Vagina (tissue), 2 donors: ENCODE results near the gene PUS10.

ENCODE experiments used
- POLR2A ChIP-seq, 2 donors: fragments of 450-650 bp; IDR thresholded peaks; one replicate each; pipeline ENCODE4 v1.6.1; 2017; ENCODE audit warnings: antibody characterized with exemption in 2 of 2, mild to moderate bottlenecking in 2 of 2, moderate library complexity in 2 of 2
- POLR2AphosphoS5 ChIP-seq, 2 donors: sonication (generic); formaldehyde crosslinking; IDR thresholded peaks; one replicate each; pipeline ENCODE4 v1.9.0; 2017; ENCODE audit warnings: antibody characterized with exemption in 2 of 2, mild to moderate bottlenecking in 2 of 2, low read depth in 1 of 2; ENCODE audit not compliant: insufficient read depth in 1 of 2
- TF ChIP-seq, protein P1 (sequence below), 3 experiments: fragments of 450-650 bp in 2 of 3; fragments of 200-600 bp in 1 of 3; sonication (generic) in 1 of 3; IDR thresholded peaks; one replicate each; pipeline ENCODE4 v1.5.1; 2017 to 2019; ENCODE audit warnings: antibody characterized with exemption in 3 of 3, mild to moderate bottlenecking in 2 of 3, moderate library complexity in 2 of 3

DNA sequence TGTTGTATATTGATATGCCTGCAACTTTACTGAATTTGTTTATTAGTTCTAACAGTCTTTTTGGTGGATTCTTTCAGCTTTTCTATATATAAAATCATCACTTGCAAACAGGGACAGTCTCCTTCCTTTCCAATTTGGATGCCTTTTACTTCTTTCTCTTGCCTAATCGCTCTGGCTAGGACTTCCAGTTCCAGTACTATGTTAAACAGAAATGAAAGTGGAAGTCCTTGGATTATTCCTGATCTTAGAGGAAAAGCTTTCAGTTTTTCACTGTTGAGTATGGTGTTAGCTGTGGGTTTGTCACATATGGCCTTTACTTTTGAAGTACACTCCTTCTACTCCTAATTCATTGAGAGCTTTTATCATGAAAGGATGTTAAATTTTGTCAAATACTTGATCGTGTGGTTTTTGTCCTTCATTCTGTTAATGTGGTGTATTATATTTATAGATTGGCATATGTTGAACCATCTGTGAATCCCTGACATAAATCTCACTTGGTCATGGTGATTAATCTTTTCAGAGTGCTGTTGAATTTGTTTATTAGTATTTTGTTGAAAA lies 83.8 kb downstream of the PUS10 start:
- TF ChIP-seq, protein P1, sequence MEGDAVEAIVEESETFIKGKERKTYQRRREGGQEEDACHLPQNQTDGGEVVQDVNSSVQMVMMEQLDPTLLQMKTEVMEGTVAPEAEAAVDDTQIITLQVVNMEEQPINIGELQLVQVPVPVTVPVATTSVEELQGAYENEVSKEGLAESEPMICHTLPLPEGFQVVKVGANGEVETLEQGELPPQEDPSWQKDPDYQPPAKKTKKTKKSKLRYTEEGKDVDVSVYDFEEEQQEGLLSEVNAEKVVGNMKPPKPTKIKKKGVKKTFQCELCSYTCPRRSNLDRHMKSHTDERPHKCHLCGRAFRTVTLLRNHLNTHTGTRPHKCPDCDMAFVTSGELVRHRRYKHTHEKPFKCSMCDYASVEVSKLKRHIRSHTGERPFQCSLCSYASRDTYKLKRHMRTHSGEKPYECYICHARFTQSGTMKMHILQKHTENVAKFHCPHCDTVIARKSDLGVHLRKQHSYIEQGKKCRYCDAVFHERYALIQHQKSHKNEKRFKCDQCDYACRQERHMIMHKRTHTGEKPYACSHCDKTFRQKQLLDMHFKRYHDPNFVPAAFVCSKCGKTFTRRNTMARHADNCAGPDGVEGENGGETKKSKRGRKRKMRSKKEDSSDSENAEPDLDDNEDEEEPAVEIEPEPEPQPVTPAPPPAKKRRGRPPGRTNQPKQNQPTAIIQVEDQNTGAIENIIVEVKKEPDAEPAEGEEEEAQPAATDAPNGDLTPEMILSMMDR (IDR thresholded peaks at IDR 0.05): no peak
- no peak for TF ChIP-seq POLR2A (IDR thresholded peaks at IDR 0.05)
- TF ChIP-seq POLR2AphosphoS5 (IDR thresholded peaks at IDR 0.05; ENCODE audit: insufficient read depth in 1 of 2, low read depth in 1 of 2): no peak
